ENCODE measurements around the gene ALDOB.

Gene ALDOB

GRCh38 chr9:101435601-101436079 is at the start of gene ALDOB:
TSS of gene ALDOB (minus strand) at chr9:101435774. CDS start at chr9:101430887, 4,887 bp downstream.
- DNase-seq: no peak

GRCh38 chr9:101484046-101484445 is 48.5 kb upstream of the ALDOB start:
- DNase-seq: no peak

GRCh38 chr9:101481261-101481660 is 45.7 kb upstream of the ALDOB start:
- DNase-seq: no peak

GRCh38 chr9:101480386-101480785 is 44.8 kb upstream of the ALDOB start:
- DNase-seq: no peak

- no peak for DNase-seq
Observed at GRCh38 chr9:101479338-101480030, 43.9 kb upstream of the ALDOB start.

GRCh38 chr9:101478906-101479305 is 43.3 kb upstream of the ALDOB start:
- no peak for DNase-seq

- peak in 1 of 2 experiments; percentile 3 for DNase-seq
Observed at GRCh38 chr9:101478444-101478843, 42.9 kb upstream of the ALDOB start.

GRCh38 chr9:101477736-101478135 is 42.2 kb upstream of the ALDOB start:
- DNase-seq: no peak

GRCh38 chr9:101477214-101477613 is 41.6 kb upstream of the ALDOB start:
- DNase-seq: no peak

GRCh38 chr9:101476576-101477208 is 41.1 kb upstream of the ALDOB start:
- DNase-seq: no peak

GRCh38 chr9:101472891-101473290 is 37.3 kb upstream of the ALDOB start:
- DNase-seq: no peak

- DNase-seq: no peak
Observed at GRCh38 chr9:101470929-101471328, 35.4 kb upstream of the ALDOB start.

GRCh38 chr9:101470021-101470420 is 34.4 kb upstream of the ALDOB start:
- DNase-seq: no peak

- DNase-seq: no peak
Observed at GRCh38 chr9:101469026-101469425, 33.5 kb upstream of the ALDOB start.

- no peak for DNase-seq
Observed at GRCh38 chr9:101468116-101468515, 32.5 kb upstream of the ALDOB start.

GRCh38 chr9:101467690-101468089 is 32.1 kb upstream of the ALDOB start:
- DNase-seq: no peak

GRCh38 chr9:101466863-101467262 is 31.3 kb upstream of the ALDOB start:
- no peak for DNase-seq

GRCh38 chr9:101465326-101465915 is 29.8 kb upstream of the ALDOB start:
- DNase-seq: peak; percentile 9 to 70

GRCh38 chr9:101463397-101463796 is 27.8 kb upstream of the ALDOB start:
- no peak for DNase-seq

- DNase-seq: no peak
Observed at GRCh38 chr9:101462558-101462957, 27.0 kb upstream of the ALDOB start.

GRCh38 chr9:101460965-101461364 is 25.4 kb upstream of the ALDOB start:
- DNase-seq: no peak

- DNase-seq: peak; percentile 67 to 81
Observed at GRCh38 chr9:101458963-101459631, 23.5 kb upstream of the ALDOB start.

- DNase-seq: no peak
Observed at GRCh38 chr9:101457003-101457402, 21.4 kb upstream of the ALDOB start.
